ENCODE measurements around the gene TMEM41B. TPM values are rescaled to one million over a fixed set of nuclear protein-coding genes. Genes with fewer than 3 reads are reported as not detected.
"Not testable (repeated sequence)": the region's sequence is repeated elsewhere in the genome, so short reads cannot be mapped to it uniquely, and the experiment has no call there.

TMEM41B gene
- total and polyA plus RNA-seq, 2 of the 8 experiments (the other 6 are each of a cell fraction or from before 2014, with no cell fraction given) = 24.3 to 50.1 TPM

GRCh38 chr11:9360862-9361622, 46.6 kb upstream of the TMEM41B start:
- H4K20me1 ChIP-seq (replicated peaks in 1 of 2; ENCODE audit: control insufficient read depth in 1 of 2, insufficient read depth in 2 of 2, low read length in 2 of 2); H3K18ac ChIP-seq (ENCODE audit: extremely low read depth, low read length); H3K4ac ChIP-seq (replicated peaks; ENCODE audit: insufficient read length, low read depth, low read length); H3K9me3 ChIP-seq (ENCODE audit: insufficient read depth in 2 of 2, low read depth in 1 of 2, low read length in 1 of 2); H3K14ac ChIP-seq (ENCODE audit: insufficient read length); H2BK12ac ChIP-seq (ENCODE audit: low read depth, low read length); H2BK15ac ChIP-seq (ENCODE audit: low read length); H2BK5ac ChIP-seq (ENCODE audit: low read depth, low read length); H3K23me2 ChIP-seq (ENCODE audit: low read depth, low read length); H4K8ac ChIP-seq (ENCODE audit: extremely low read depth, insufficient read depth, low read length); H3K56ac ChIP-seq (replicated peaks; ENCODE audit: insufficient read length, low read depth, low read length); POLR2A ChIA-PET (ENCODE audit: partially characterized antibody); CTCF ChIA-PET (ENCODE audit: partially characterized antibody); H3K23ac ChIP-seq (ENCODE audit: insufficient read length); H2BK20ac ChIP-seq (ENCODE audit: low read length); H3K79me1 ChIP-seq (ENCODE audit: low read depth, low read length); H2AFZ ChIP-seq (ENCODE audit: low read length); H3K36me3 ChIP-seq (ENCODE audit: control insufficient read depth in 2 of 4, insufficient read depth in 4 of 4, low read length in 3 of 4); H3K4me3 ChIP-seq (ENCODE audit: extremely low read depth in 1 of 4, insufficient read depth in 2 of 4, low read depth in 3 of 4, low read length in 4 of 4); H3K9ac ChIP-seq (replicated peaks in 1 of 4; ENCODE audit: extremely low read depth in 1 of 4, low read depth in 3 of 4, low read length in 3 of 4); FAIRE-seq; H3K27ac ChIP-seq (ENCODE audit: low read depth, low read length); H4K91ac ChIP-seq (replicated peaks; ENCODE audit: insufficient read length, low read length); H2BK120ac ChIP-seq (replicated peaks; ENCODE audit: low read depth, low read length); H3K4me2 ChIP-seq (ENCODE audit: insufficient read depth in 1 of 2, low read depth in 2 of 2, low read length in 2 of 2); DNase-seq (ENCODE audit: low read depth in 1 of 2, low spot score in 2 of 2); H4K5ac ChIP-seq (ENCODE audit: insufficient read length, low read depth, low read length); H3K27me3 ChIP-seq (replicated peaks in 1 of 4; ENCODE audit: control insufficient read depth in 3 of 4, extremely low read depth in 1 of 4, insufficient read depth in 3 of 4, low read length in 3 of 4); H3K79me2 ChIP-seq (ENCODE audit: control insufficient read depth in 1 of 2, insufficient read depth in 2 of 2, low read length in 2 of 2); H2AK5ac ChIP-seq (ENCODE audit: low read depth, low read length): not testable (repeated sequence)
- 96% methylated on average over 13 of the region's 13 CpGs; no CpG with 5 or more reads in 1 of the 2 experiments for WGBS, 2 experiments (ENCODE audit: extremely low coverage in 1 of 2, insufficient coverage in 1 of 2, insufficient read length in 1 of 2, insufficient replicate concordance in 2 of 2, low coverage in 1 of 2, low lambda C conversion rate in 2 of 2, missing lambda C conversion rate in 1 of 2)
- peaks cover 4 to 15% (median 10%) of the 10 kb centered on the region in 4 experiments for H3K4me1 ChIP-seq (replicated peaks in 1 of 4; ENCODE audit: control insufficient read depth in 3 of 4, insufficient read depth in 4 of 4, low read length in 3 of 4)

Data from H1 (cell line).